WERI-Rb-1 (cell line): ENCODE measurements around the gene EVI5.

Experiments used
- DNase-seq: peaks from one replicate; pipeline ENCODE4 v3.0.0-alpha.2; 2020
- H3K27ac ChIP-seq: fragments of 250-450 bp; sonication (Bioruptor Pico); 2 replicates; pipeline ENCODE4 v1.5.1; 2020; ENCODE audit warnings: mild to moderate bottlenecking, moderate library complexity
- H3K27me3 ChIP-seq: fragments of 250-450 bp; sonication (Bioruptor Pico); 2 replicates; pipeline ENCODE4 v1.5.1; 2021; ENCODE audit warnings: mild to moderate bottlenecking, low read depth, moderate library complexity; ENCODE audit not compliant: insufficient read depth, severe bottlenecking
- H3K36me3 ChIP-seq: fragments of 250-450 bp; sonication (Bioruptor Pico); 2 replicates; pipeline ENCODE4 v1.5.1; 2020; ENCODE audit warnings: mild to moderate bottlenecking, moderate library complexity
- H3K4me3 ChIP-seq: 2 replicates; pipeline ENCODE4 v1.5.1; 2011; ENCODE audit warnings: low read depth, mild to moderate bottlenecking, control low read depth, low read length
- H3K9me3 ChIP-seq: fragments of 250-450 bp; sonication (Bioruptor Pico); 2 replicates; pipeline ENCODE4 v1.5.1; 2021; ENCODE audit warnings: mild to moderate bottlenecking, moderate library complexity; ENCODE audit not compliant: severe bottlenecking
- CTCF ChIP-seq: IDR thresholded peaks from 2 replicates; pipeline ENCODE4 v1.5.1; 2011; ENCODE audit warnings: low read depth, mild to moderate bottlenecking, control low read depth, inconsistent platforms, low read length

Gene EVI5

DNA sequence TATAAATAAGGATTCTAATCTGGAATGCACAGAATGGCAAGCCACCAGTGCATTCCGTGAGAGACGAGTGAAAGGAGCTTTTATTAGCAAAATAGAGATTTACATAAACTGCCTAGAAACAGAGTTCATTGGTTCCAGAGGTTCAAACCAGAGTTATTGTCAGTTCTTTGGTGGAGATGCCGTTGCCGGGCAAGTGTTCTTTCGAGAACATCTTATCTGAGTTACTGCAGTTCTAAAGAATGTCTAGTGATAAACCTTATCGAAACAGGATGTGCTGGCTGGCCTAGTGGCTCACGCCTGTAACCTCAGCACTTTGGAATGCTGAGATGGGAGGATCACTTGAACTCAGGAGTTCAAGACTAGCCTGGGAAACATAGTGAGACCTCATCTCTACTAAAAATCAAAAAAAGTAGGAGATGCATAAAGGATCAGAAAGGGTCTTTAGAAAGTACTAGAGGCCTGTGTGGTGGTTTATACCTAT, 19.9 kb upstream of the EVI5 start:
- Histone ChIP-seq H3K4me3 (no peak overlapping the region), H3K27ac (no peak overlapping the region), H3K27me3 (no peaks in the 10 kb centered on the region), H3K36me3 (no peaks in the 10 kb centered on the region), H3K9me3 (no peaks in the 10 kb centered on the region)
- DNase-seq, result no peak
- no peak for TF ChIP-seq CTCF

GRCh38 chr1:92803140-92803887, 18.4 kb upstream of the EVI5 start:
- no peak for TF ChIP-seq CTCF
- no peak overlapping the region for H3K27ac ChIP-seq
- DNase-seq, result no peak
- no peak overlapping the region for H3K4me3 ChIP-seq
- no peaks in the 10 kb centered on the region for H3K36me3 ChIP-seq
- H3K9me3 ChIP-seq, result no peaks in the 10 kb centered on the region
- no peaks in the 10 kb centered on the region for H3K27me3 ChIP-seq

DNA sequence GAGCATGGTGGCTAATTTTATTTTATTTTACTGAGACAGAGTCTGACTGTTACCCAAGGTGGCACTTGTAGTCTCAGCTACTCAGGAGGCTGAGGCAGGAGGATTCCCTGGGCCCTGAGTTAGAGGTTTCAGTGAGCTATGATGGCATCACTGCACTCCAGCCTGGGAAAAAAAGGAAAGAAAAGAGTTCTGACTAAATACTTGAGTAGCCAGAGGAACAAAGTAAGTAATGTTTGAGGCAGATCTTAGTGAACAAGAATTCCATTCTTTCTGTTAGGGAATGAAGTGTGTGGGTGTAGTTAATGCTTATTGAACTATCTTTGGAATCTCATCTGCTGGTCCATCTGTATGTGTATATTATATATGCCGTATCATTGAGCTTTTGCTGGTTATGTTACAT, 13.1 kb upstream of the EVI5 start:
- no peaks in the 10 kb centered on the region for H3K9me3 ChIP-seq

DNA sequence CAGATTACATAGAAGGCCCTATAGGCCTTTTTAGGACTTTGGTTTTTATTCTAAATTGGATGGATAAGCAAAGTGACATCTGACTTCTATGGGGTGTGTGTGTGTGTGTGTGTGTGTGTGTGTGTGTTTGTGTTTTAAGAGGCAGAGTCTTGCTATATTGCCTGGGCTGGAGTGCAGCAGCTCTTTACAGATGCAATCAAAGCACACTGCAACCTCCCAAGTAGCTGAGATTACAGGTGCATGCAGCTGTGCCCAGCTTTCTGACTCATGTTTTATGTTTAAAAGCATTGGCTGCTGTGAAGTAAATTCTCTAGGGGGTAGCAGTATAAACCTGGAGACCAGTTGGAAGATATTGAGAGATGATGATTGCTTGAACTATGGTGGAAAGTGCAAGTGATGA, 12.4 kb upstream of the EVI5 start:
- TF ChIP-seq CTCF, result no peak
- DNase-seq, result no peak
- H3K27me3 ChIP-seq, result no peaks in the 10 kb centered on the region
- H3K27ac ChIP-seq, result no peak overlapping the region
- no peaks in the 10 kb centered on the region for H3K36me3 ChIP-seq
- no peaks in the 10 kb centered on the region for H3K9me3 ChIP-seq
- no peak overlapping the region for H3K4me3 ChIP-seq

More for the DNA sequence above, 13.1 kb upstream of the EVI5 start:
- Histone ChIP-seq H3K36me3 (no peaks in the 10 kb centered on the region), H3K27ac (no peak overlapping the region), H3K4me3 (no peak overlapping the region), H3K27me3 (no peaks in the 10 kb centered on the region)
- TF ChIP-seq CTCF, result no peak
- no peak for DNase-seq

DNA sequence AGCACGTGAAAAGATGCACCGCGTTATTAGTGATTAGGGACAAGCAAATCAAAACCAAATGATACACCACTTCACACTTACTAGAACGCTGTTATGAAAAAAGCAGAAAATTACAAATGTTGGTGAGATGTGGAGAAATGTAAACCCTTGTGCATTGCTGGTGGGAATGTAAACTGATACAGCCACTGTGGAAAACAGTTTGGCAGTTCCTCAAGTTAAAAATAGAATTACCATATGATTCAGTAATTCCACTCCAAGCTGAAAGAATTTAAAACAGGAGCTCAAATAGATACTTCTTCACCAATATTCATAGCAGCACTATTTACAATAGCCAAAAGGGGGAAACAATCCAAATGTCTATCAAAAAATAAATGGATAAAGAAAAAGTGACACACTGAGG, 10.3 kb upstream of the EVI5 start:
- Histone ChIP-seq H3K4me3 (no peak overlapping the region), H3K27me3 (no peaks in the 10 kb centered on the region), H3K9me3 (no peaks in the 10 kb centered on the region), H3K27ac (no peak overlapping the region), H3K36me3 (no peaks in the 10 kb centered on the region)
- TF ChIP-seq CTCF, result no peak
- no peak for DNase-seq

- Histone ChIP-seq H3K4me3 (no peak overlapping the region), H3K9me3 (no peaks in the 10 kb centered on the region), H3K27me3 (no peaks in the 10 kb centered on the region), H3K36me3 (no peaks in the 10 kb centered on the region), H3K27ac (no peak overlapping the region)
- no peak for TF ChIP-seq CTCF
- DNase-seq, result no peak
Observed at GRCh38 chr1:92792340-92792782, 7.5 kb upstream of the EVI5 start.
